GM12864 (cell line): ENCODE results near the gene PDE4A.

ENCODE experiments used
- DNase-seq: peaks from one replicate; pipeline ENCODE4 v3.0.0-alpha.2; 2011; ENCODE audit warnings: low read depth
- H3K4me3 ChIP-seq: 2 replicates; pipeline ENCODE4 v1.5.1; 2011; ENCODE audit warnings: mild to moderate bottlenecking, low read depth, low read length, control low read depth
- TF ChIP-seq, protein P1 (sequence below): IDR thresholded peaks from 2 replicates; pipeline ENCODE4 v1.5.1; 2011; ENCODE audit warnings: low read depth, mild to moderate bottlenecking, moderate library complexity, low read length, control low read depth, inconsistent platforms; ENCODE audit errors: missing control alignments

The PDE4A gene

DNA sequence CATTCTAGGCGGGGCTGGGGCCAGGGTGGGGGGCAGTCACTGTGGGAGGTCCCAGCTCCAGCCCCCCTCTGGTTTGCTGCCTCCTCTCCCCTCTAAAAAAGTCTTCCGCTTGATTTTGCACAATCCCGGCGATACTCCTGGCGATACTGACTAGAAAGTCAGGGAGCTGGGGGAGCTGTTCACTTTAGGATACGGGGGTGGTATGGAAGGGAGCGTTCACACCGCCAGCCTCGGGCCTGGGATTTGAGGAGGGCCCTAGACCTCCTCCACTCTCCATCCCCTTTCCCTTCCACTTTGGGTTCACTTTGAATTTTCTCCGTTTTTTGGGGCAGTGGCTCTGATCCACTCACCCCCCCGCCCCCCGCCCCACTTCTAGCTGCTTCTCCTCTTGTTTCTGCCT is 47.8 kb downstream of the PDE4A start:
- TF ChIP-seq, protein P1, sequence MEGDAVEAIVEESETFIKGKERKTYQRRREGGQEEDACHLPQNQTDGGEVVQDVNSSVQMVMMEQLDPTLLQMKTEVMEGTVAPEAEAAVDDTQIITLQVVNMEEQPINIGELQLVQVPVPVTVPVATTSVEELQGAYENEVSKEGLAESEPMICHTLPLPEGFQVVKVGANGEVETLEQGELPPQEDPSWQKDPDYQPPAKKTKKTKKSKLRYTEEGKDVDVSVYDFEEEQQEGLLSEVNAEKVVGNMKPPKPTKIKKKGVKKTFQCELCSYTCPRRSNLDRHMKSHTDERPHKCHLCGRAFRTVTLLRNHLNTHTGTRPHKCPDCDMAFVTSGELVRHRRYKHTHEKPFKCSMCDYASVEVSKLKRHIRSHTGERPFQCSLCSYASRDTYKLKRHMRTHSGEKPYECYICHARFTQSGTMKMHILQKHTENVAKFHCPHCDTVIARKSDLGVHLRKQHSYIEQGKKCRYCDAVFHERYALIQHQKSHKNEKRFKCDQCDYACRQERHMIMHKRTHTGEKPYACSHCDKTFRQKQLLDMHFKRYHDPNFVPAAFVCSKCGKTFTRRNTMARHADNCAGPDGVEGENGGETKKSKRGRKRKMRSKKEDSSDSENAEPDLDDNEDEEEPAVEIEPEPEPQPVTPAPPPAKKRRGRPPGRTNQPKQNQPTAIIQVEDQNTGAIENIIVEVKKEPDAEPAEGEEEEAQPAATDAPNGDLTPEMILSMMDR: no peak
- H3K4me3 ChIP-seq: no peak overlapping the region
- DNase-seq: no peak

DNA sequence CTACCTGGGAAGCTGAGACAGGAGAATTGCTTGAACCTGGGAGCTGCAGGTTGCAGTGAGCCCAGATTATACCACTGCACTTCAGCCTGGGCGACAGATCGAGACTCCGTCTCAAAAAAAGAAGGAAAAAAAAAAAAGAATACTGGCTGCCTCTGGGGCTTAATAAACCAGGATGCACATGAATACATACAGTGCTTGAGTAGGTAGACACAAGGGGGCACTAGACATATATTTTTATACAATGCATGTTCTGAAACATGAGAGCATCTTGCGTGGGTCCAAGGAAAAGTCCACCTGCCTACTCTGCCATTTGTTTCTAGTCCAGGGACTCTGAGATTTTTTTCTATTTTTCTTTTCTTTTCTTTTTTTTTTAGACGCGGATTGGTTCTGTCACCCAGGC is 51.6 kb downstream of the PDE4A start:
- H3K4me3 ChIP-seq: no peak overlapping the region
- DNase-seq: no peak
- TF ChIP-seq, protein P1: peak; percentile 45

DNA sequence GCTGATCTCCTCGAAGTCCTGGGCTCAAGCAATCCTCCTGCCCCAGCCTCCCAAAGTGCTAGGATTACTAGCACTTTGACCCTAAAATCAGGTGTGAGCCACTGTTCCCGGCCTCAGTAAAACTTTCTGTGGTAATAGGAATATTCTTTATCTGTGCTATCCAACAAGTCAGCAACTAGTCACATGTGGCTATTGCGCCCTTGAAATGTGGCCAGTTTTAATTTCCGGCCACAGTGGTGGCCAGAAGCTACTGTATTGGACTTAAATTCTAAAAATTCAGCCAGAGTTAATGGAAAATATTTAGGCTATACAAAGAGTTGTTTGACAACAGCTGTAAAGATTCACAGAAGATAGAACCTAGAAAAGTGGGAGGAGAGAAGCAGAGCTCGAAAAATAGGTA is 52.9 kb downstream of the PDE4A start:
- H3K4me3 ChIP-seq: no peak overlapping the region
- TF ChIP-seq, protein P1: no peak
- DNase-seq: no peak

DNA sequence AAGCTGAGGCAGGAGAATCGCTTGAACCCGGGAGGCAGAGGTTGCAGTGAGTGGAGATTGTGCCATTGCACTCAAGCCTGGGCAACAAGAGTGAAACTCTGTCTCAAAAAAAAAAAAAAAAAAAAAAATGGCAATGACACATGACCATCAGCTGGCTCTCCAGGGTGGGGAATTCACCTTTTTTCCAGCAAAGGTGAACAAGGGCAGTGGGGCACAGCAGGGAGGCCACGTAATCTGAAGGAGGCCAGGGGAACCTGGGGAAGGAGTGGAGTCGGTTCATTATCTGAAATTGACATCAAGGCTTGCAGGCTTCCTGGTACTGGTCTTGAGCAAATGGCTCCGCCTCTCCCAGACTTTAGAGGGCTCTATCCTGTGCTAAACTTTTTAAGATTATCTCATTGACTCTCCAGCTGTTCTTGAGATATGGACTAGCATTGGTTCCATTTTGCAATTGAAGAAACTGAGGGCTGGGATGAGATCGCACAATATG is 54.7 kb downstream of the PDE4A start:
- no peak for DNase-seq
- TF ChIP-seq, protein P1: no peak
- H3K4me3 ChIP-seq: no peak overlapping the region

DNA sequence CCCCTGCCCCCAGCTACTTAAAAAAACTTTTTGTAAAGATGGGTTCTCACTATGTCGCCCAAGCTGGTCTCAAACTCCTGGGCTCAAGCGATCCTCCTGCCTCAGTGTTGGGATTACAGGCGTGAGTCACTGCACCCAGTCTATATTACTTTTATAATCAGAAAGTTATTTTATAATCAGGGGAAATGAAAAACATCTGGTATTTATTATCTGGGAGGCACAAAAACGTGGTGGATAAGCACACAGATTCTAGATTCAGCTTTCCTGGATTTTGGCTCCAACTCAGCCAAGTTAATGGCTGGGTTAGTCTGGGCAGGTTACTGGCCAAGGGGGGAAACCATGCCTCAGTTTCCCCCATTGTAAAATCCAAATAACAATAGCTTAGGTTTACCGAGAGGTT is 58.1 kb downstream of the PDE4A start:
- DNase-seq: no peak
- no peak overlapping the region for H3K4me3 ChIP-seq
- TF ChIP-seq, protein P1: no peak

DNA sequence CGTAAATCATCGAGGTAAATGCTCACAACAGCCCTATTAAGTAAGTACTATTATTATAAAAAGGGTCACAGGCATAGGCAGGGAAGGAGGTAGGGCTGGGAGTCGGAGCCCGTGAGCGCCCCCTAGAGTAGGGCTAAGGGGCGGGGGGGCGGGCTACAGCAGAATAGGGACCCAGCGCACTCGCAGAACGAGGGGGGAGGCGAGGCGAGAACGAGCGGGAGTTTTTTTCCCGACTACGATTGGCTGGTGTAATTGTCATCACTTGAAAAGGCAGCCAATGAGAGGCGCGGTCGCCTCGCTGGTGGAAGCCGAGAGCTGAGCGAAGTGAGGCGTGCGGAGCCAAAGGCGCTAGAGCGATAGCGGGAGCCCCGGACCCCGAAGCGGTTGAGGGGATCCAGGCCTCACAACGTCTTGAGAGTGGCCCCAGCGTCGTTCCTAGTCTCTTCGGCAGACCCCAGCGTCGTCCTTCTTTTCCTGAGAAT is 58.6 kb downstream of the PDE4A start:
- DNase-seq: no peak
- TF ChIP-seq, protein P1: peak; percentile 30
- H3K4me3 ChIP-seq: no peak overlapping the region

DNA sequence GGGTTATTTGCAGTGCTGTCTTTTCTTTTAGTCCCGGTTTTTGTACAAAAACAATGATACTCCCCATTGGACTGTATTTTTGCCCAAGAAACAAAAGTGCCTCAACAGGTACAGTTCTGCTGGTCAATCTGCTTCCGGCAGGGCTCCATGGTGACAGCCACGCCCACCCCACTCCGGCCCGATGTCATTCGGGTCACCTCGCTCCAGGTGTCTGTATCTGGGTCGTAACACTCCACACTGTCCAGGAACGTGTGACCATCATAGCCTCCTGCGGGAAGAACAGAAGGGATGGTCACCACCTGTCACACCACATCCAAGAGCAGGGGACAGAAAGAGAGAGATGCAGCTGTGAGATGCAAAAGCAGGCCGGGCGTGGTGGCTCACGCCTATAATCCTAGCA is 66.2 kb downstream of the PDE4A start:
- H3K4me3 ChIP-seq: no peak overlapping the region
- DNase-seq: no peak
- TF ChIP-seq, protein P1: no peak
